ENCODE data around the gene AURKAIP1.
"Not testable (repeated sequence)": the region's sequence is repeated elsewhere in the genome, so short reads cannot be mapped to it uniquely, and the experiment has no call there.

Gene AURKAIP1

GRCh38 chr1:1406101-1406820 is 31.3 kb upstream of the AURKAIP1 start:
- no peak for DNase-seq

- no peak for DNase-seq
Observed at GRCh38 chr1:1403653-1404052, 28.6 kb upstream of the AURKAIP1 start.

DNA sequence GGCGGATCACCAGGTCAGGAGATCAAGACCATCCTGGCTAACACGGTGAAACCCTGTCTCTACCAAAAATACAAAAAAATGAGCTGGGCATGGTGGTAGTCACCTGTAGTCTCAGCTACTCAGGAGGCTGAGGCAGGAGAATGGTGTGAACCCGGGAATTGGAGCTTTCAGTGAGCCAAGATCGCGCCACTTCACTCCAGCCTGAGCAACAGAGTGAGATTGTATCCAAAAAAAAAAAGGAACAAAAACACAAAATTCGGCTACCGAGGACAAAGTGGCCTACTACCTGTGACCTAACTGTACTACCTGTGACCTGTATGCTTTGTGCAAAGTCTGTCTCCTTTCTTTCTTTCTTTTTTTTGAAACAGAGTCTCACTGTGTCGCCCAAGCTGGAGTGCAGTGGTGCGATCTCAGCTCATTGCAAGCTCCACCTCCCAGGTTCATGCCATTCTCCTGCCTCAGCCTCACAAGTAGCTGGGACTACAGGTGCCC is 27.9 kb upstream of the AURKAIP1 start:
- not testable (repeated sequence) for DNase-seq

GRCh38 chr1:1402072-1402900 is 27.3 kb upstream of the AURKAIP1 start:
- peak; percentile 77 for DNase-seq

DNA sequence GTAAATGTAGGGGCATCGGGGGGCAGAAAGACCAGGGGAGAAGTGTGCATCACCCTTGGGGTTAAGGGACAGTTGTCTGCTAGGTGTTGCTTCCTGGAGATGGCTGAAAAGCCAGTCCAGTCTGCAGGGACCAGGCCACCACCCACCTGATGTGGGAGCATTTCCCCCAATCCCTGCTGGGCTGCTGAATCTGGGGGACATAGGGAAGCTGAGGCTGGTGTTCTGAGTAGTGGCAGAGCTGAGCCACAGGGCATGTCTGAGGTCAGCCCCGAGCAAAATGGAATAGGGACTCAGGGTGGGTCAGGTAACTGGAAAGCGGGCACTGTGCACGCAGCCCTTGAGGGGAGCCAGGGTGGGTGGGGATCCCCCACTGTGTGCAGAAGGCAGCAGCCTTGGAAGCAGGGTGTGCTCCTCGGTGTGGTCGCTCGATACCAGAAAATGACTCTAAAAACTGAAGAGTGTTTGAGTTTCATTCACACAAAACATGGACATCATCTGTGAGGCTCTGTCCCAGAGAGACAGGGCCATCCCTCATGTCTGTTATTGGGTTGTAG is 26.5 kb upstream of the AURKAIP1 start:
- DNase-seq = no peak

- DNase-seq = no peak
Observed at GRCh38 chr1:1400576-1401456, 25.8 kb upstream of the AURKAIP1 start.

GRCh38 chr1:1399872-1400575 is 25.0 kb upstream of the AURKAIP1 start:
- no peak for DNase-seq

GRCh38 chr1:1399187-1399871 is 24.3 kb upstream of the AURKAIP1 start, which contains the start of gene CCNL2:
Gene CCNL2 (minus strand): TSS chr1:1399335. CDS start chr1:1399306, 29 bp downstream.
- DNase-seq = peak; percentile 99

DNA sequence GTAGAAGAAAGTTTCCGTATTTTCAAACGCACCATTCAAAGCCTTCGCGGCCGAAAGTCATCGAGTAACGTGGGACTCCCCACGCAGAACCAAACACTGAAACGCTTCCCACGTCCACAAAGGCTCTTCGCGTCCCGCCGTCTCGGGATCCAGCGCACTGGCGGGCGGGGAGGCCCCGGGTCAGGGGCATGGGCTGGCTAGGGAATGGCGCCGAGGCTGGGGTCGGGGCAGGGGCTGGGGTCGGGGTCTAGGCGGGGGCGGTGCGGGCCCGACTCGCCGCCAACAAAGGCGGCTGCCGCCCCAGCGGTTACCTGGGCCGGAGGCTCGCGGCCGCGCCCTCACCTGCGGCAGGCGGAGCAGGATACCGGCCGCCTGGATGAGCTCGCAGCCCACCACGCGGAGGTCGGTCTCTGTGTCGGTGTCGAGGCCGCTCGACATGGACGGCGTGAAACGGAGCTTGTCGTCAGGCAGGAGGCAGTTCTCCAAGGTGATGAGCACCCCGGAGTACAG is 23.7 kb upstream of the AURKAIP1 start:
- no peak for DNase-seq

DNA sequence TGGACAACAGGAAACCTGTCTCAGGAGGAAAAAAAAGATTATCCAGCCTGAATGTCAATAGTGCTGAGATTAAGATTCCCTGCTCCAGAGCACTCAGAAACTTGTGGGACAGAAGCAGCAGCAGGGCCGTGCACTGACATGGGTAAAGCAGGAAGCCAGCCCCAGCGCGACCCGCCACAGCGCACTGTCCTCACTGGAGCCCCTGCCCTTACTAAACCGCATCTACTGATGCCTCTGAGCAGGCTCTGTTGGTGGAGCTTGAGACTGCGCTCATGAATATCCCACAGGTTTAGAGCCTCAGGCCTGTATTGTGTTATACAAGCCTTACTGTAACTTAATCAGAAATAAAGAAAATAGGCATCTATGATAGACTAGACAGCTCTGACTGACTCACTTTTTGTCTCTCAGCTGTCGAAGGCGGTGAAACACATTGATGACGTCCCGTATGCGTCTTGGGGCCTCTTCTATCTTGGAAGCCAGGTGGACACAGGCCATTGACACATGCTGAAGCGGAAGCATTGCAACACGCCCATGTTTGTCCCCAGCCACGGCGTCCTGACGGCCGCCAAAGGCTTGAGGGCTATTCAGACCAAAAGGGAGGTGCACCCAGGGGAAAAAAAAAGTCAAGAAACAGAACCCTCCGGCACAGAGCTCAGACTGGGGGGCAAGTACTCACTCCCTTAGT is 23.0 kb upstream of the AURKAIP1 start:
- DNase-seq = no peak

DNA sequence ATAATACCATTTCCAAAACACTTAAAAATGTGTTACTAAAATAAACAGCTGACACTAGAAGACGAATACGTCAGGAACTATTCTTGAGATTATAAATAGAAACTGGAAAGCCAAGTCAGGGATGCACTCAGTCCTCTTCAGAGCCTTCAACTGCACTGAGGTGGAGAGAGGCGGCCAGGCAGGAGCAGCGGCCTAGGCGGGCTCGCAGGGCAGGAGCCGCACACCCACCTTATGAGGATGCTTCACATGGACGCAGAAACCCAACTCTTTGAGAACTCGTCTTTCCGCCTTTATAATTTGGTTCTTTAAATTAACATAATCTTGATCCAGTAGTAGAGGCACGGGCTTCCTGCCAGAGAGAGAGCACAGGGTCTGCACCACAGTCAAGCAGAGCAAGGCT is 20.2 kb upstream of the AURKAIP1 start:
- no peak for DNase-seq

DNA sequence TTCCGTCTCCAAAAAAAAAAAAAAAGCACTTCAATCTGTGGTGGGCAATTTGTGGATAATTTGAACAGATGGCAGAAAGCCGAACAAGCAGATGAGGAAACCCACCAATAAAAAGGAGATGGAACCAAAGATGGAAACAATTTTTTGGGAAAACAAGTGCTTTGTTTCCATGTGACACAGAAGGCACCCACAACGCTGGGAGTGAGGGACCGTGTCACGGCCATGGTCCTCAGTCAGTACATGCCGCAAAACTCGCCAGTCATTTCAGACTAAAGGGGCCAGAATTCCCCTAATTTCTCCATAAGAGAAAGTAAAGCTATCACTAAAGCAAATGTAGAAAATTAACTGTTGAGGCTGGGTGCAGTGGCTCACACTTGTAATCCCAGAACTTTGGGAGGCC is 19.1 kb upstream of the AURKAIP1 start:
- DNase-seq = no peak

GRCh38 chr1:1393428-1393827 is 18.4 kb upstream of the AURKAIP1 start:
- DNase-seq = no peak

DNA sequence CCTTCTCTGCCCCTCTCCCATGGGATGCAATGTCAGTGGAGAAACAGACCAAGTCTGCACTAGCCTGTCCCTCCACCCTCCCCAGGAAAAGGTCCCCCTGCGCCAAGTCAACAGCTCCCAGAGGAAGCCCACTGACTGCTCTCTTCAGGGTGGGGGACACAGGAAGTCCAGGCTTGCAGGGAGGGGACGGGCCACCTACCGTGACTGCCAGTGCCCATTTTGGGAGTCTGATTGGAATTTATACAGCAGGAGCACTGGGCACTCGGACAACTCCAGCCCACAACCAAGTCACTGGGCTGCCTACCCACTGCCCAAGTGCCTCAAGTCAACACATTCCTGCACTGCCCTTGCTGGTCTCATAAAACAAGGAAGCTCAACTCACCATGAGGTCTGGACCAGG is 18.0 kb upstream of the AURKAIP1 start:
- DNase-seq = no peak

GRCh38 chr1:1391225-1391624 is 16.2 kb upstream of the AURKAIP1 start:
- no peak for DNase-seq

DNA sequence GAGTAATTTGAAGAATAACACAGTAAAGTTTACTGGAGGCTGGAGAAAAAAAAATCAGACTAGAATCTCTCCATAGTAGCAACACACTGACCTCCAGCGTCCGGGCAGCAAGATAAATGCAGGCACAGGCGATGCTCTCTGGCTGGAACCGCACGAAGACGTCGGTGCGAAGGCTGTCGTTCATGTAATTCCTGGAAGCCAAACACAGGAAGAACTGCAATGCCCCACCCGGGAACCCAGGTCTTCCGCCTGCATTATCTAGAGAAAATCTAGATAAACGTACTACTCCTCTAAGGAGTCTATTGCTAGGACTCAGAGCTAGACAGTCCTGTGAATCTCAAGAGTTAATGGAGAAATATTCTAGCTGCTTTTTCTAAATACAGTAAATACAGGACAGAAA is 15.7 kb upstream of the AURKAIP1 start:
- no peak for DNase-seq

DNA sequence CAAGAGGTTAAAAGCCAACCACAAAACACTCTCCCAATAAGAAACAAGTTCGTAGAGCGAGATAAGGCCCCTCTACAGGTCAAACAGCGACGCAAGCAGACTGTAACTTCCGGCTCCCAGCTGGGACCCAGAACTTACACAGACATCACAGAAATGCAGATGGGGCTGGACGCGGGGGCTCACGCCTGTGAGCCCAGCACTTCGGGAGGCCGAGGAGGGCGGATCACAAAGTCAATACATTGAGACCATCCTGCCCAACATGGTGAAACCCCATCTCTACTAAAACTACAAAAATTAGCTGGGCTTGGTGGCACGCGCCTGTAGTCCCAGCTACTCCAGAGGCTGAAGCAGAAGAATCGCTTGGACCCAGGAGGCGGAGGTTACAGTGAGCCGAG is 13.1 kb upstream of the AURKAIP1 start:
- DNase-seq = no peak

DNA sequence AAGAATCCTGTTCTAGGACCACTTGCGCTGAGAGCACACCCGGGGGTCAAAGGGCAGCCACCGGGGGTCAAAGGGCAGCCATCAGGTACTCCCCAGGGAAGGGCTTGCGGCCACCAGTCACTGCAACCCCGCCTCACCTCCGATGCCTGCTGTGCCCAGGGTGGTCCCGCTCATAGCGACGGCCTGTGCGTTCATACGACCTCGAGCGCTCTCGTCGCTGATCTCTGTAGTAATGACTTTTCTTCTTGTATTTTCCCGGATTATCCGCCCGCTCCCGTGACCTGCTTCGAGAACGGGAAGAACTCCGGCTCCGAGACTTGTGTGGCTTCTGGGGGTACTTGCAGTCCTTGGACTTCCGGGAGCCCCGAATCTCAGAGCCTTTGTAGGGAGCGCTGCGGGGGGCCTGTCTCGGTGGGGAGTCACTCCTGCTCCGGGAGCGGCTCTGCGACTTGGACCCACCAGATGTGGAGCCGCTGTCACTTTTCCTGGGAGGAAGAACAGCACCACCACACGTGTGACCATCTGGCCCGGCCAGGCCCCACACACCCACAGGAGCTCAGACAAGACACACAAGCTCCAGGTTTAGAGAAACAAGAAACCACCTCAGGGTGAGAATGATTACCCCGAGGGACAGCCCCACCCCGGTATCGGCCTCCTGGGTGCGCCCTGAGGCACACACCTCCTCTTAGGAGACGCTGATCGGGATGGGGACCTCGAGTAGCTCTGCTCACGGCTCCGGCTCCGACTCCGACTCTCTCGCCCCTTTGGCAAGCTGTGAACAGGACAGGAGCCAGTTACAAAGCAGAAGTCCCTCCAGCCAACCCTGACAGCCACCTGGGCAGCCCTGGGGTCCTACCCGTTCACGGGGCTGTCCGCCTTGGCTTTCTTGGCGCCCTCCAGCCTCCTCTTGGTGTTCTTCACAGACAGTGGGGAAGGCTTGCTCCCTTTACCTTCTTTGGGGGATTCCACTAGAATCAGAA is 12.4 kb upstream of the AURKAIP1 start:
- no peak for DNase-seq

DNA sequence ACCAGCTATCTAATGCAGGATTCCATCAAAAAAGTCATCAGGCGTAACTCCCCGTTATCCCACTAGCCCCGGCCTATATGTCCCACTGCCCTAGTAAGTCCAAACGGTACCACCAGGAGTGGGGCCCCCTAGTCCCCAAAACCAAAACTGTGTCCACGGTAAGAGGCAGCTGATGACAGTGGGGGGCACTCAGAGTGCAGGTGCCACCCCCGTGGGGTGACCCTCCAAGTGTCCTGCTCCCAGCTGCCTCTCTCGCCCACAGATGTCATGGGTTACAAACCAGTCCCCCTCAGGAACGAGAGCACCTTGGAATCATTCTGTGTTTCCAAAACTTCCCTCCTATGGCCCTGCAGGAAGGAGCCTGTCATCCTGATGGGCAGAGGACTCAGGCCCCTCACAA is 10.9 kb upstream of the AURKAIP1 start:
- no peak for DNase-seq

Measured in islet precursor cell (in vitro differentiated cells).